Stimulated activated naive CD8-positive, alpha-beta T cell treated with anti-CD3 and anti-CD28 coated beads, Interleukin-15, amount 100 ng/mL, for 72 hours (primary cell): ENCODE results near the gene IFT27.
"Not testable (repeated sequence)": the region's sequence is repeated elsewhere in the genome, so short reads cannot be mapped to it uniquely, and the experiment has no call there.

ENCODE experiments used
- ATAC-seq: fragments of 150-1000 bp; cut with Tn5 transposase; 2 replicates; pipeline ENCODE4 v1.10.0; 2021; ENCODE audit warnings: mild to moderate bottlenecking, moderate library complexity
- DNase-seq, 2 donors: peaks; one replicate each; pipeline ENCODE4 v3.0.0; 2021 to 2022
- H3K27ac Mint-ChIP-seq, 2 donors: one replicate each; pipeline ENCODE4 v1.8.0; 2022; ENCODE audit warnings: mild to moderate bottlenecking in 2 of 2, mixed read lengths in 2 of 2, moderate library complexity in 2 of 2
- H3K27me3 Mint-ChIP-seq: one replicate; pipeline ENCODE4 v1.8.0; 2022; ENCODE audit warnings: mixed read lengths
- H3K4me1 Mint-ChIP-seq: one replicate; pipeline ENCODE4 v1.8.0; 2022; ENCODE audit warnings: mild to moderate bottlenecking, mixed read lengths
- H3K4me3 Mint-ChIP-seq, 2 donors: one replicate each; pipeline ENCODE4 v1.8.0; 2022; ENCODE audit warnings: mild to moderate bottlenecking in 2 of 2, mixed read lengths in 2 of 2, moderate library complexity in 1 of 2
- H3K9me3 Mint-ChIP-seq, 2 donors: one replicate each; pipeline ENCODE4 v1.8.0; 2022; ENCODE audit warnings: mixed read lengths in 2 of 2

IFT27 gene

GRCh38 chr22:36761553-36762240, 14.2 kb downstream of the IFT27 start:
- H3K9me3 Mint-ChIP-seq: no peaks in the 10 kb centered on the region
- H3K27ac Mint-ChIP-seq: no peak overlapping the region
- ATAC-seq (no peak), DNase-seq (no peak)
- H3K4me3 Mint-ChIP-seq: no peak overlapping the region
- no peaks in the 10 kb centered on the region for H3K27me3 Mint-ChIP-seq
- peaks cover 6% of the 10 kb centered on the region for H3K4me1 Mint-ChIP-seq

- no peak overlapping the region for H3K27ac Mint-ChIP-seq
- peaks cover 6% of the 10 kb centered on the region for H3K4me1 Mint-ChIP-seq
- H3K4me3 Mint-ChIP-seq: no peak overlapping the region
- no peak for DNase-seq
- H3K9me3 Mint-ChIP-seq: no peaks in the 10 kb centered on the region
- H3K27me3 Mint-ChIP-seq: no peaks in the 10 kb centered on the region
- ATAC-seq: no peak
Measured at GRCh38 chr22:36760786-36761185, 15.1 kb downstream of the IFT27 start.

GRCh38 chr22:36759481-36760159, 16.3 kb downstream of the IFT27 start:
- ATAC-seq: no peak
- Mint-ChIP-seq H3K27me3 (no peaks in the 10 kb centered on the region), H3K27ac (no peak overlapping the region), H3K4me1 (peaks cover 6% of the 10 kb centered on the region), H3K4me3 (no peak overlapping the region), H3K9me3 (no peaks in the 10 kb centered on the region)
- DNase-seq: no peak

GRCh38 chr22:36758792-36759271, 17.1 kb downstream of the IFT27 start:
- Mint-ChIP-seq H3K4me1 (peaks cover 6% of the 10 kb centered on the region), H3K27ac (peak overlapping the region in 1 of 2 donors; percentile 68), H3K4me3 (no peak overlapping the region), H3K9me3 (no peaks in the 10 kb centered on the region), H3K27me3 (no peaks in the 10 kb centered on the region)
- DNase-seq (no peak), ATAC-seq (no peak)

- ATAC-seq (peak; percentile 91), DNase-seq (peak; percentile 70 to 75)
- Mint-ChIP-seq H3K9me3 (no peaks in the 10 kb centered on the region), H3K4me1 (peaks cover 6% of the 10 kb centered on the region), H3K27ac (no peak overlapping the region), H3K27me3 (peaks cover 9% of the 10 kb centered on the region), H3K4me3 (no peak overlapping the region)
Measured at GRCh38 chr22:36757668-36758211, 18.2 kb downstream of the IFT27 start.

- Mint-ChIP-seq H3K4me1 (peaks cover 6% of the 10 kb centered on the region), H3K9me3 (no peaks in the 10 kb centered on the region), H3K27me3 (peaks cover 12% of the 10 kb centered on the region), H3K27ac (no peak overlapping the region), H3K4me3 (no peak overlapping the region)
- DNase-seq (no peak), ATAC-seq (no peak)
Measured at GRCh38 chr22:36756746-36757655, 18.9 kb downstream of the IFT27 start.

- no peaks in the 10 kb centered on the region for H3K9me3 Mint-ChIP-seq
- H3K4me1 Mint-ChIP-seq: peaks cover 6% of the 10 kb centered on the region
- DNase-seq (no peak), ATAC-seq (no peak)
- peaks cover 12% of the 10 kb centered on the region for H3K27me3 Mint-ChIP-seq
- H3K27ac Mint-ChIP-seq: peak overlapping the region in 1 of 2 donors; percentile 22
- no peak overlapping the region for H3K4me3 Mint-ChIP-seq
Measured at GRCh38 chr22:36756031-36756430, 19.9 kb downstream of the IFT27 start.

- H3K4me3 Mint-ChIP-seq: no peak overlapping the region
- H3K9me3 Mint-ChIP-seq: no peaks in the 10 kb centered on the region
- ATAC-seq: no peak
- H3K27ac Mint-ChIP-seq: no peak overlapping the region
- DNase-seq: no peak
- H3K4me1 Mint-ChIP-seq: peaks cover 6% of the 10 kb centered on the region
- H3K27me3 Mint-ChIP-seq: peaks cover 15% of the 10 kb centered on the region
Measured at GRCh38 chr22:36755316-36755715, 20.6 kb downstream of the IFT27 start.

- not testable (repeated sequence) for H3K4me3 Mint-ChIP-seq, DNase-seq, ATAC-seq, H3K4me1 Mint-ChIP-seq, H3K27ac Mint-ChIP-seq, H3K9me3 Mint-ChIP-seq
- peaks cover 19% of the 10 kb centered on the region for H3K27me3 Mint-ChIP-seq
Measured at GRCh38 chr22:36754881-36755280, 21.0 kb downstream of the IFT27 start.

GRCh38 chr22:36753916-36754315, 22.0 kb downstream of the IFT27 start:
- ATAC-seq: no peak
- peaks cover 6% of the 10 kb centered on the region for H3K4me1 Mint-ChIP-seq

GRCh38 chr22:36753120-36753802, 22.7 kb downstream of the IFT27 start:
- peak overlapping the region in 1 of 2 donors; percentile 65 for H3K27ac Mint-ChIP-seq
- H3K4me1 Mint-ChIP-seq: peaks cover 6% of the 10 kb centered on the region
- no peaks in the 10 kb centered on the region for H3K9me3 Mint-ChIP-seq
- no peak overlapping the region for H3K4me3 Mint-ChIP-seq
- no peak for DNase-seq
- ATAC-seq: no peak
- H3K27me3 Mint-ChIP-seq: peaks cover 19% of the 10 kb centered on the region

More at GRCh38 chr22:36753916-36754315, 22.0 kb downstream of the IFT27 start:
- no peak for DNase-seq
- H3K27ac Mint-ChIP-seq: no peak overlapping the region
- no peak overlapping the region for H3K4me3 Mint-ChIP-seq
- H3K9me3 Mint-ChIP-seq: no peaks in the 10 kb centered on the region
- peaks cover 19% of the 10 kb centered on the region for H3K27me3 Mint-ChIP-seq

GRCh38 chr22:36746375-36746970, 29.4 kb downstream of the IFT27 start:
- ATAC-seq (no peak), DNase-seq (no peak)
- Mint-ChIP-seq H3K27ac (no peak overlapping the region), H3K4me3 (no peak overlapping the region), H3K27me3 (peaks cover 14% of the 10 kb centered on the region), H3K4me1 (no peaks in the 10 kb centered on the region), H3K9me3 (no peaks in the 10 kb centered on the region)

GRCh38 chr22:36745301-36745995, 30.5 kb downstream of the IFT27 start:
- no peak for ATAC-seq
- H3K4me1 Mint-ChIP-seq: no peaks in the 10 kb centered on the region
- no peaks in the 10 kb centered on the region for H3K9me3 Mint-ChIP-seq
- H3K27ac Mint-ChIP-seq: peak overlapping the region in 1 of 2 donors; percentile 23
- H3K27me3 Mint-ChIP-seq: peaks cover 12% of the 10 kb centered on the region
- H3K4me3 Mint-ChIP-seq: no peak overlapping the region
- DNase-seq: no peak

GRCh38 chr22:36744791-36745190, 31.1 kb downstream of the IFT27 start:
- Mint-ChIP-seq H3K9me3 (no peaks in the 10 kb centered on the region), H3K27ac (peak overlapping the region in 1 of 2 donors; percentile 40), H3K4me3 (no peak overlapping the region), H3K27me3 (peaks cover 6% of the 10 kb centered on the region), H3K4me1 (no peaks in the 10 kb centered on the region)
- DNase-seq: no peak
- ATAC-seq: no peak
